SH-SY5Y (cell line): ENCODE measurements around the gene PITPNC1.

Source experiments
- GATA2 ChIP-seq: IDR thresholded peaks from 2 replicates; pipeline ENCODE4 v1.6.1; 2011; ENCODE audit warnings: mild to moderate bottlenecking, low read depth, low read length
- GATA3 ChIP-seq: IDR thresholded peaks from 2 replicates; pipeline ENCODE4 v1.6.1; 2011; ENCODE audit warnings: low read depth, mild to moderate bottlenecking, low read length, moderate library complexity

PITPNC1 gene

DNA sequence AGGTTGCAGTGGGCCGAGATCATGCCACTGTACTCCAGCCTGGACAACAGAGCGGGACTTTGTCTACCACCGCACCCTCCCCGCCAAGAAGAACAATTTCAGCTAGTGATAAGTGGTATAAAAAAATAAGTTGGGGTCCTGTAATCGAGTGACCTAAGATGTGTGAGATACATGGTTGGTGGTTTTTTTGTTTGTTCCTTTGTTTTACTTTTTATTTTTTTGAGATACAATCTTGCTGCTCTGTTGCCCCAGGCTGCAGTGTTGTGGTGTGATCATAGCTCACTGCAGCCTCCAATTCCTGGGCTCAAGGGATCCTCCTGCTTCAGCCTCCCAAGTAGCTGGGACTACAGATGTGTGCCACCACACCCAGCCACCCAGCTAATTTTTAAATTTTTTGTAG is 58.7 kb downstream of the PITPNC1 start:
- TF ChIP-seq GATA2 (no peak), GATA3 (no peak)

DNA sequence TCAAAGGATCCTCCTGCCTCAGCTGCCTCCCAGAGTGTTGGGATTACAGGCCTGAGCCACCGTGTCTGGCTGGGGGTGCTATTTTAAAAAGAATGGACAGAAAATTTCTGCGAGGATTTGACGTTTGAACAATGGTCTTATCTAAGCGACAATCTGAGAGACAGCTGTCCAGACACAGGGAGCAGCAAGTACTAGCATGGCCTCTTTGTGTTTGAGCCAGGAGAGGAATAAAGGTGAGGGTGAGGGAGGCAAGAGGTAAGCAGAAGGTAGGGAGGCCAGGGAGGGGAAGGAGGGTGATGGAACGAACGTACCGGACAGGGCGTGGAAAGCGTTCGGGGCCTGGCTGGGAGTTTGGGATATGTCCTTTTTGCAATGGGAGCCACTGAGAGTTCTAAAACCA is 59.2 kb downstream of the PITPNC1 start:
- no peak; the same call in 1 of the 2 replicates for TF ChIP-seq GATA3
- peak; percentile 80 for TF ChIP-seq GATA2

DNA sequence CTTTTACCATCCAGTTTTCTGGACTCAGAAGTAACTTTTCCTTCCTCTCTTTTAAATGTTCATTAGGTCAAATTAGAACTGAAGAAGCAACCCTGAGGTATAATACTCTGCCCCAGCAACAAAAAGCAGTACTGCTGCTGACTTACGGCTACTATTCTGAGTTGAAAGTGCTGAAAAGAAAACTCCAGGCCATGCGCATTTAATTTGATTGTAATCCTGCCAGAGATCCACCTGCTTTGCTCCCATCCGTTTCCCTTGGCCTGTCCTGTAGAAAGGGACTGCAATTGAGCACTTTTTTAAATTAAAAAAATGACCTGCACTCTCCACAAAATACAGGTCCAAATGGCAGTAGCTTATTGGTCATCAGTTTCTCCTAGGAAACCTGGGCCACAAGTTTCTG is 61.6 kb downstream of the PITPNC1 start:
- peak; percentile 63 for TF ChIP-seq GATA2
- TF ChIP-seq GATA3 = no peak

DNA sequence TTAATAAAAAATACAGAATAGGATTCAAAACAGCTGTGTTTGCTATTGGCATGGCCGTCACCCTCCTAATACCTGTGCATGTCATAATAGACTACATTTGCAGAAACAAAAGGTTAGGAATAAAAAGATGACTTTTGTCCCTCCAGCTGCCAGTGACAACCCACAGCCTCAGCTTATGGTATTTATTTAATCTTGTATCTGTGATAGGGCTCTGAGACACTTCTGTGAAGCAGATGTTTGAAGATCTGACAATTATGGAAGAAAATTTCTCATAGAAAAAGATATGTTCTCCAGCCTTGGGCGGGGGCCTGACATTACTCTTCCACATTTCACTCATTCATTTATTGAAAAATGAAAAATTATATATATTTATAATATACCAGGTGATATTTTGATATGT is 62.2 kb downstream of the PITPNC1 start:
- TF ChIP-seq GATA3 = peak; percentile 48; the same call in 1 of the 2 replicates
- peak; percentile 50; the same call in 1 of the 2 replicates for TF ChIP-seq GATA2

GRCh38 chr17:67440277-67441051 is 63.4 kb downstream of the PITPNC1 start:
- TF ChIP-seq GATA3 (no peak), GATA2 (no peak)

GRCh38 chr17:67441052-67441895 is 64.2 kb downstream of the PITPNC1 start:
- no peak for TF ChIP-seq GATA3
- TF ChIP-seq GATA2 = no peak

DNA sequence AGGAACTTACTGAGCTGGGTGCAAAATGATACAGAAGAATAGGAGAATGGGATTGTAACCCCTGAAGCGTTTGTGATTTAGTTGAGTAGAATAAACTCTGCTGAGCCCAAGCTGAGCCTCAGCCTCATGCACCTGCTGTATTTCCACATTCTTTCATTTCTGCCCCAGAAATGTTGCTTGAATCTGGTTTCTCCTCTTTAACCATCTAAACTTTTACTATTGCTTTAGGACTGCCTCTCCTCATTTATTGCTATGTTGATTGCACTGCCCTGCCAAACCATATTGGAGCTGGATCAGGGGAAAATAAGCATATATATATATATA is 64.8 kb downstream of the PITPNC1 start:
- TF ChIP-seq GATA3 (no peak), GATA2 (no peak)

- TF ChIP-seq GATA2 (no peak), GATA3 (no peak)
Measured at GRCh38 chr17:67442787-67443624, 65.9 kb downstream of the PITPNC1 start.

DNA sequence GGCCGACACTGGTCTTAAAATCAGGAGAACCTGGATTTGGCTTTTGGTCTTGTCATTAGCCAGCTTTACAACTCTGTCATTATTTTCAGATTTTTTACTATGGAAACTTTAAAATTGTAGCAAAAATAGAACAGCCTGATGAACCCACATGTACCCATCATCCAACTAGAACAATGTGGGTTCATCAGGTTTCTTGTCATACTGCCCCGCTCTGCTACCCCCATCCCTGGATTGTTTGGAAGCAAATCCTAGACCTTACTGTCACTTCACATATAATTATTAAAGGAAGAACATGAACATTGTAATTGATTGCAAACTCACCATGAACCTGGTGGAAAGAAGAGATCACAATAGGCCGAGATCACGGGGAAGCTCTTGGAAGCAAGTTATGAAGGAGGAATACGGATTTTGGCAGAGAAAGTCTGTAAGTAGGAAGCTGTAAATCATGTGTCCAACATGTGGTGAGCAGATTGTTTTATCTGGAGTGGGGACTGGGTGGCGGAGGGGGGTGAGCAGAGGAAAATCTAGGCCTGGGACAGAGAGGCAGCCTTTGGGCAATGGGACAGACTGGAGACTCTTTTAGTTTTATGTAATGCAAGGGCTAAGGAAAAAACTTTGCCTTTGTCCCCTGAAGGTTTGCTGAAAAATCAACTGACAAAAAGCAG is 67.0 kb downstream of the PITPNC1 start:
- TF ChIP-seq GATA2 = peak; percentile 45
- no peak for TF ChIP-seq GATA3

GRCh38 chr17:67448449-67448848 is 71.4 kb downstream of the PITPNC1 start:
- no peak for TF ChIP-seq GATA2
- no peak for TF ChIP-seq GATA3

GRCh38 chr17:67449065-67449464 is 72.0 kb downstream of the PITPNC1 start:
- TF ChIP-seq GATA2 = no peak
- no peak for TF ChIP-seq GATA3

DNA sequence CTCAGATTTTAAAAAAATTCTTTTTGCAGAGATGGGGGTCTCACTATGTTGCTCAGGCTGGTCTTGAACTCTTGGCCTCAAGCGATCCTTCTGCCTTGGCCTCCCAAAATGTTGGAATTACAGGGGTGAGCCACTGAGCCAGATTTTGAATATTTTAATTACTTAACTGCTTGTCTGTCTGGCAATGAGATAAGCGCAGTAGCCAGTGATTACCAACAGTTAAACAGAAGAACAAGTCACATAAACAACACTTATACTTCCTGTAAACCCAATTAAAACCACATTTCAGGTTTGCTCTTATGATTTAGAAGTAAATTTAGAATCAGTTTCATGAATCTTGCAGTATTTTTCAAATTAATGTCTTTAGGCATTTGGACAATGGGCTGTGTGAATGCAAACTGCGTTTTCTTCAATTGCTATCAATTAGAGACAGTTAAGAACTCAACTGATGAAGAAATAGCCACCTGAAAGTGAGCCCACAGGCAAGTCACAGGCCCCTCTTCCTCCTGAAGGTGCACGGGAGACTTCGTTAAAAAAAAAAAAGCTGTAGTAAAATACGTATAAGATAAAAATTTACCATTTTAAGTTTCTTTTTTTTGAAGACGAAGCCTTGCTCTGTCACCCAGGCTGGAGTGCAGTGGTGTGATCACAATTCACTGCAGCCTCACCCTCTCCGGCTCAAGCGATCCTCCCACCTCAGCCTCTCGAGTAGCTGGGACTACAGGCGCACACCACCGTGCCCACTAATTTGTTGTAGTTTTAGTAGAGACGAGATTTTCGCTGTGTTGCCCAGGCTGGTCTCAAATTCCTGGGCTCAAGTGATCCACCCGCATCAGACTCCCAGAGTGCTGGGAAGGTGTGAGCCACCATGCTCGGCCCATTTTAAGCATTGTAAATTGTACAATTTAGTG is 73.0 kb downstream of the PITPNC1 start:
- TF ChIP-seq GATA2 = no peak
- TF ChIP-seq GATA3 = no peak
